Caco-2 (cell line): ENCODE results near the gene SIRPB2. TPM values are rescaled to one million over a fixed set of nuclear protein-coding genes. Genes with fewer than 3 reads are reported as not detected.

ENCODE experiments used
- BruUV-seq: library from RNA; stranded (reverse); fragments of 400-500 nt; replicated peaks from 2 replicates; lab custom pipeline; 2021; lab: Mats Ljungman, UMichigan
- CTCF ChIA-PET: fragments of 300-600 bp; sonication (Branson Sonifier 250); formaldehyde crosslinking; loops from one replicate; lab custom pipeline; 2022; ENCODE audit warnings: antibody characterized with exemption; lab: Charles Lee
- POLR2A ChIA-PET: fragments of 300-600 bp; sonication (Branson Sonifier 250); formaldehyde crosslinking; loops from one replicate; lab custom pipeline; 2022; ENCODE audit warnings: antibody characterized with exemption; lab: Charles Lee
- DNase-seq, 2 experiments: peaks; one replicate each; pipeline versions ENCODE4 v3.0.0 to v3.0.0-alpha.2; 2020 to 2022
- H3K27me3 ChIP-seq: replicated peaks from 2 replicates; pipeline ENCODE4 v1.6.0; 2011; ENCODE audit warnings: low read length; ENCODE audit not compliant: control insufficient read depth, insufficient read depth
- H3K36me3 ChIP-seq: 2 replicates; pipeline ENCODE4 v1.5.1; 2011; ENCODE audit warnings: low read length; ENCODE audit not compliant: control insufficient read depth, insufficient read depth
- H3K4me1 ChIP-seq: fragments of 250-450 bp; sonication (Bioruptor Pico); 2 replicates; pipeline ENCODE4 v1.5.1; 2020; ENCODE audit warnings: mild to moderate bottlenecking
- H3K4me3 ChIP-seq: 2 replicates; pipeline ENCODE4 v1.5.1; 2011; ENCODE audit warnings: low read depth, mild to moderate bottlenecking, control low read depth, low read length
- H3K9me3 ChIP-seq: fragments of 250-450 bp; sonication (Bioruptor Pico); 2 replicates; pipeline ENCODE4 v1.5.1; 2020; ENCODE audit warnings: mild to moderate bottlenecking, moderate library complexity
- H3K27ac Mint-ChIP-seq: one replicate; pipeline ENCODE4 v1.8.0; 2022; ENCODE audit warnings: mixed read lengths; ENCODE audit not compliant: unreplicated experiment
- H3K27me3 Mint-ChIP-seq: one replicate; pipeline ENCODE4 v1.8.0; 2022; ENCODE audit warnings: mixed read lengths; ENCODE audit not compliant: insufficient read depth, unreplicated experiment
- H3K36me3 Mint-ChIP-seq: one replicate; pipeline ENCODE4 v1.8.0; 2022; ENCODE audit warnings: mild to moderate bottlenecking, mixed read lengths; ENCODE audit not compliant: insufficient read depth, unreplicated experiment
- H3K4me1 Mint-ChIP-seq: one replicate; pipeline ENCODE4 v1.8.0; 2022; ENCODE audit warnings: low read depth, mixed read lengths; ENCODE audit not compliant: unreplicated experiment
- H3K4me3 Mint-ChIP-seq: one replicate; pipeline ENCODE4 v1.8.0; 2022; ENCODE audit warnings: mild to moderate bottlenecking, moderate library complexity, mixed read lengths; ENCODE audit not compliant: unreplicated experiment
- H3K9me3 Mint-ChIP-seq: one replicate; pipeline ENCODE4 v1.8.0; 2022; ENCODE audit warnings: mixed read lengths; ENCODE audit not compliant: unreplicated experiment
- CTCF ChIP-seq, 2 experiments: fragments of 200-600 bp in 1 of 2; IDR thresholded peaks; 1 replicate in 1 of 2; 2 replicates in 1 of 2; pipeline versions ENCODE4 v1.5.1 to v1.8.0; 2011 to 2022; ENCODE audit warnings: antibody characterized with exemption in 1 of 2, control low read depth in 1 of 2, inconsistent platforms in 1 of 2, low read depth in 1 of 2, low read length in 1 of 2, mild to moderate bottlenecking in 1 of 2, moderate library complexity in 1 of 2; ENCODE audit not compliant: insufficient read depth in 1 of 2, severe bottlenecking in 1 of 2, unreplicated experiment in 1 of 2
- intact Hi-C: fragments of 100-400 bp; cut with micrococcal nuclease; formaldehyde crosslinking; loops from one replicate; pipeline ENCODE4 v1.10.0; 2022; ENCODE audit not compliant: unreplicated experiment
- total RNA-seq: library from RNA; stranded (reverse); gene quantifications from 2 replicates; pipeline ENCODE4 v1.2.3, GENCODE V29; 2022

SIRPB2 gene
- total RNA-seq, 1 experiment from 2014 or later: not detected

DNA sequence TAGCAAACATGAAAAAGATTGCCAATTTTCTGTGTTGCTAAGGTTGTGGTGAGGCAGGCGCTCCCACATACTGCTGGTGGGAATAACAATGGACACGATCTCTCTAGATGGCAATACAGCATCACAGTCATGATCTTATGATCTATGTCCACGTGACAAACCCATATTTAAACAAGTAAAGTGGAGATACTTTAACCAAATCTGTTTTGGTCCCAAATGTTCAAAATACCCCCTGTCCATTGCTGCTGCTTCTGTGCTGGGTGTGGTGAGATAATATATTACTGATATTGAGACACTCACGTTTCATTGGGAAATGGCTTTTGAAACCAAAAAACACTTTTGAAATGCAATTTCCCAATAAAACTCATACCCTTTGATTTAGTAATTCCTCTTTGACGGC, 43.3 kb upstream of the SIRPB2 start:
- no peak for DNase-seq
- no peaks in the 10 kb centered on the region for H3K36me3 ChIP-seq
- H3K27ac Mint-ChIP-seq: no peak overlapping the region
- H3K9me3 ChIP-seq: no peaks in the 10 kb centered on the region
- POLR2A ChIA-PET: no interaction called here
- no TSS peak for BruUV-seq
- no peaks in the 10 kb centered on the region for H3K4me1 Mint-ChIP-seq
- H3K27me3 ChIP-seq: no peaks in the 10 kb centered on the region
- H3K9me3 Mint-ChIP-seq: no peaks in the 10 kb centered on the region
- no peaks in the 10 kb centered on the region for H3K36me3 Mint-ChIP-seq
- CTCF ChIA-PET: no interaction called here
- intact Hi-C loops: loop anchor here (10.0 kb wide), 1 partner anchor 200 kb away; no protein-coding TSS in a partner anchor
- peaks cover 14% of the 10 kb centered on the region for H3K27me3 Mint-ChIP-seq
- TF ChIP-seq CTCF (IDR thresholded peaks at IDR 0.05; ENCODE audit: insufficient read depth in 1 of 2, low read depth in 1 of 2, low read length in 1 of 2, severe bottlenecking in 1 of 2, unreplicated experiment in 1 of 2): no peak
- H3K4me3 Mint-ChIP-seq: no peak overlapping the region
- H3K4me1 ChIP-seq: no peaks in the 10 kb centered on the region
- H3K4me3 ChIP-seq: no peak overlapping the region

DNA sequence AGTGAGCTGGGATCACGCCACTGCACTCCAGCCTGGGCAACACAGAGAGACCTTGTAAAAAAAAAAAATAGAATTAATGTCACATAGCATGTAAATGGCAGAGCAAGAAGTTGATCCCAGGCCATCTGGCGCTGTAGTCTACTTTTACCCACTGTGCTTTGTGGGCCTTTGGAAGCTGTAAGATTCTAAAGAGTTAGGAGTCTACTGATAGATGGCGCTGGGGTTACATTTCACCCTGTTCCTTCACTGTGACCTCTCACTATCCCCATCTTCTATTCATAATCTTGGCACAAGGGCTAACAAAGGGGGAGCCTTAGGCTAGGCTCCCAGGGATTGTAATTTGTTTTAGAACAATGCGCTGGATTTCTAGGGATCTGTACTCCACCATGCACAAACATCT, 41.8 kb upstream of the SIRPB2 start:
- H3K9me3 Mint-ChIP-seq: no peaks in the 10 kb centered on the region
- no peaks in the 10 kb centered on the region for H3K4me1 Mint-ChIP-seq
- Histone ChIP-seq H3K9me3 (no peaks in the 10 kb centered on the region), H3K36me3 (no peaks in the 10 kb centered on the region), H3K4me3 (no peak overlapping the region), H3K27me3 (no peaks in the 10 kb centered on the region), H3K4me1 (no peaks in the 10 kb centered on the region)
- peak in 1 of 2 experiments; percentile 8 for DNase-seq
- no TSS peak for BruUV-seq
- peaks cover 13% of the 10 kb centered on the region for H3K27me3 Mint-ChIP-seq
- peak in 1 of 2 experiments; percentile 13 for TF ChIP-seq CTCF (IDR thresholded peaks at IDR 0.05; ENCODE audit: insufficient read depth in 1 of 2, low read depth in 1 of 2, low read length in 1 of 2, severe bottlenecking in 1 of 2, unreplicated experiment in 1 of 2)
- POLR2A ChIA-PET: no interaction called here
- no peak overlapping the region for H3K27ac Mint-ChIP-seq
- CTCF ChIA-PET: interaction anchor here (1.0 to 1.4 kb wide), 3 partner anchors 29 to 244 kb away, joined by 3 to 5 read pairs (median 4); no protein-coding TSS in a partner anchor
- intact Hi-C loops: loop anchor here (10.0 kb wide), 1 partner anchor 202 kb away; no protein-coding TSS in a partner anchor
- no peaks in the 10 kb centered on the region for H3K36me3 Mint-ChIP-seq
- no peak overlapping the region for H3K4me3 Mint-ChIP-seq

- H3K9me3 ChIP-seq: no peaks in the 10 kb centered on the region
- no peak overlapping the region for H3K4me3 ChIP-seq
- no peak for TF ChIP-seq CTCF (IDR thresholded peaks at IDR 0.05; ENCODE audit: insufficient read depth in 1 of 2, low read depth in 1 of 2, low read length in 1 of 2, severe bottlenecking in 1 of 2, unreplicated experiment in 1 of 2)
- intact Hi-C loops: no loop called here
- H3K27ac Mint-ChIP-seq: no peak overlapping the region
- no peaks in the 10 kb centered on the region for H3K4me1 Mint-ChIP-seq
- H3K36me3 ChIP-seq: no peaks in the 10 kb centered on the region
- POLR2A ChIA-PET: no interaction called here
- no peak for DNase-seq
- no peaks in the 10 kb centered on the region for H3K4me1 ChIP-seq
- H3K27me3 Mint-ChIP-seq: peaks cover 16% of the 10 kb centered on the region
- CTCF ChIA-PET: no interaction called here
- no TSS peak for BruUV-seq
- no peak overlapping the region for H3K4me3 Mint-ChIP-seq
- no peaks in the 10 kb centered on the region for H3K36me3 Mint-ChIP-seq
- H3K27me3 ChIP-seq: no peaks in the 10 kb centered on the region
- H3K9me3 Mint-ChIP-seq: no peaks in the 10 kb centered on the region
Measured at GRCh38 chr20:1528811-1529210, 37.6 kb upstream of the SIRPB2 start.
